Activated CD8-positive, alpha-beta T cell treated with anti-CD3 and anti-CD28 coated beads, Interleukin-2, amount 10 ng/mL, durations not matched to agents 7 days and 5 days (primary cell): ENCODE results near the gene PRKD2. TPM values are rescaled to one million over a fixed set of nuclear protein-coding genes. Genes with fewer than 3 reads are reported as not detected.
"Not testable (repeated sequence)": the region's sequence is repeated elsewhere in the genome, so short reads cannot be mapped to it uniquely, and the experiment has no call there.

Source experiments
- ATAC-seq: fragments of 150-1000 bp; cut with Tn5 transposase; one replicate; pipeline ENCODE4 v1.10.0; 2021; ENCODE audit warnings: moderate library complexity
- CTCF ChIA-PET: fragments of 350-600 bp; sonication (Branson Sonifier 250); formaldehyde crosslinking; loops from one replicate; lab custom pipeline; 2021; ENCODE audit warnings: antibody characterized with exemption; lab: Charles Lee
- POLR2A ChIA-PET: fragments of 350-600 bp; sonication (Branson Sonifier 250); formaldehyde crosslinking; loops from one replicate; lab custom pipeline; 2021; ENCODE audit warnings: antibody characterized with exemption; lab: Charles Lee
- DNase-seq: peaks from one replicate; pipeline ENCODE4 v3.0.0-alpha.2; 2020
- H3K27ac Mint-ChIP-seq: one replicate; pipeline ENCODE4 v1.8.0; 2021; ENCODE audit warnings: mild to moderate bottlenecking, mixed read lengths
- H3K27me3 Mint-ChIP-seq: one replicate; pipeline ENCODE4 v1.8.0; 2021; ENCODE audit warnings: low read depth, mixed read lengths
- H3K36me3 Mint-ChIP-seq: one replicate; pipeline ENCODE4 v1.8.0; 2021; ENCODE audit warnings: low read depth, mixed read lengths
- H3K4me1 Mint-ChIP-seq: one replicate; pipeline ENCODE4 v1.8.0; 2021; ENCODE audit warnings: low read depth, mixed read lengths
- H3K4me3 Mint-ChIP-seq: one replicate; pipeline ENCODE4 v1.8.0; 2021; ENCODE audit warnings: mild to moderate bottlenecking, mixed read lengths
- H3K9me3 Mint-ChIP-seq: one replicate; pipeline ENCODE4 v1.8.0; 2022; ENCODE audit warnings: mixed read lengths; ENCODE audit not compliant: insufficient read depth
- total RNA-seq, 2 experiments: library from RNA; stranded (reverse); gene quantifications; one replicate each; pipeline ENCODE4 v1.2.3, GENCODE V29; 2021

The PRKD2 gene
- total RNA-seq, 2 experiments from 2014 or later: 161 to 166 TPM

- Mint-ChIP-seq H3K4me3 (peak overlapping the region; percentile 94), H3K4me1 (peaks cover 55% of the 10 kb centered on the region), H3K36me3 (peaks cover 65% of the 10 kb centered on the region), H3K27ac (peak overlapping the region; percentile 98), H3K27me3 (no peaks in the 10 kb centered on the region), H3K9me3 (no peaks in the 10 kb centered on the region)
- DNase-seq: peak; percentile 63
- ATAC-seq: peak; percentile 20
- POLR2A ChIA-PET: interaction anchor here (0.8 to 1.0 kb wide), 4 partner anchors 11 to 394 kb away, joined by 3 to 4 read pairs (median 3); no protein-coding TSS in a partner anchor
- CTCF ChIA-PET: interaction anchor here (1.0 to 2.1 kb wide), 3 partner anchors 11 to 78 kb away, joined by 3 to 14 read pairs (median 4); no protein-coding TSS in a partner anchor
Observed at GRCh38 chr19:46717716-46718143, 816 bp upstream of the PRKD2 start.

- ChIA-PET CTCF (interaction anchor here (1.0 to 5.3 kb wide), 4 partner anchors 13 to 116 kb away, joined by 3 to 53 read pairs (median 26); no protein-coding TSS in a partner anchor), POLR2A (no interaction called here)
- ATAC-seq (no peak), DNase-seq (no peak)
- H3K9me3 Mint-ChIP-seq: no peaks in the 10 kb centered on the region
- H3K36me3 Mint-ChIP-seq: peaks cover 62% of the 10 kb centered on the region
- peak overlapping the region; percentile 98 for H3K27ac Mint-ChIP-seq
- H3K27me3 Mint-ChIP-seq: no peaks in the 10 kb centered on the region
- peak overlapping the region; percentile 94 for H3K4me3 Mint-ChIP-seq
- peaks cover 48% of the 10 kb centered on the region for H3K4me1 Mint-ChIP-seq
Observed at GRCh38 chr19:46716672-46717033, 261 bp downstream of the PRKD2 start.

- ChIA-PET CTCF (interaction anchor here (0.6 to 5.3 kb wide), 7 partner anchors 13 to 140 kb away, joined by 3 to 53 read pairs (median 4); no protein-coding TSS in a partner anchor), POLR2A (interaction anchor here (0.6 to 0.9 kb wide), 5 partner anchors 13 to 104 kb away, joined by 3 to 7 read pairs (median 4); partner anchors contain the start of genes DACT3 and SLC1A5)
- DNase-seq: peak; percentile 42
- Mint-ChIP-seq H3K4me3 (peak overlapping the region; percentile 94), H3K4me1 (peaks cover 45% of the 10 kb centered on the region), H3K27ac (peak overlapping the region; percentile 98), H3K9me3 (no peaks in the 10 kb centered on the region), H3K27me3 (no peaks in the 10 kb centered on the region), H3K36me3 (peaks cover 59% of the 10 kb centered on the region)
- ATAC-seq: no peak
Observed at GRCh38 chr19:46715975-46716671, 791 bp downstream of the PRKD2 start.

- ATAC-seq (no peak), DNase-seq (peak; percentile 37)
- Mint-ChIP-seq H3K36me3 (peaks cover 60% of the 10 kb centered on the region), H3K4me3 (peak overlapping the region; percentile 94), H3K4me1 (peaks cover 43% of the 10 kb centered on the region), H3K9me3 (no peaks in the 10 kb centered on the region), H3K27ac (peak overlapping the region; percentile 98), H3K27me3 (no peaks in the 10 kb centered on the region)
- POLR2A ChIA-PET: interaction anchor here (0.6 to 2.9 kb wide), 7 partner anchors 12 to 104 kb away, joined by 3 to 19 read pairs (median 4); partner anchors contain the start of genes DACT3 and SLC1A5
- CTCF ChIA-PET: interaction anchor here (0.6 to 5.3 kb wide), 9 partner anchors 12 to 141 kb away, joined by 3 to 53 read pairs (median 4); no protein-coding TSS in a partner anchor
Observed at GRCh38 chr19:46715620-46715974, 1.3 kb downstream of the PRKD2 start.

GRCh38 chr19:46714444-46715106 lies 2.3 kb downstream of the PRKD2 start:
- peak; percentile 88 for DNase-seq
- peaks cover 64% of the 10 kb centered on the region for H3K36me3 Mint-ChIP-seq

GRCh38 chr19:46713781-46714443 lies 3.0 kb downstream of the PRKD2 start:
- Mint-ChIP-seq H3K4me3 (peak overlapping the region; percentile 94), H3K4me1 (peaks cover 31% of the 10 kb centered on the region), H3K27ac (peak overlapping the region; percentile 98), H3K36me3 (peaks cover 61% of the 10 kb centered on the region), H3K9me3 (no peaks in the 10 kb centered on the region), H3K27me3 (no peaks in the 10 kb centered on the region)
- POLR2A ChIA-PET: interaction anchor here (0.6 to 2.9 kb wide), 22 partner anchors 10 to 1306 kb away, joined by 3 to 19 read pairs (median 4); partner anchors contain the start of genes AP2S1, CALM3, DACT3 and ZC3H4
- DNase-seq (peak; percentile 90), ATAC-seq (peak; percentile 56)
- CTCF ChIA-PET: interaction anchor here (0.6 to 5.3 kb wide), 18 partner anchors 9 to 1035 kb away, joined by 3 to 53 read pairs (median 4); partner anchors contain the start of gene DACT3

More at GRCh38 chr19:46714444-46715106, 2.3 kb downstream of the PRKD2 start:
- no peaks in the 10 kb centered on the region for H3K27me3 Mint-ChIP-seq
- ChIA-PET POLR2A (interaction anchor here (0.6 to 2.9 kb wide), 20 partner anchors 9 to 1307 kb away, joined by 3 to 19 read pairs (median 4); partner anchors contain the start of genes AP2S1, CALM3, DACT3 and ZC3H4), CTCF (interaction anchor here (0.7 to 5.3 kb wide), 18 partner anchors 9 to 185 kb away, joined by 3 to 53 read pairs (median 4); partner anchors contain the start of gene DACT3)
- H3K4me3 Mint-ChIP-seq: peak overlapping the region; percentile 94
- peak; percentile 59 for ATAC-seq
- peaks cover 37% of the 10 kb centered on the region for H3K4me1 Mint-ChIP-seq
- H3K9me3 Mint-ChIP-seq: no peaks in the 10 kb centered on the region
- H3K27ac Mint-ChIP-seq: peak overlapping the region; percentile 98

- Mint-ChIP-seq H3K4me1 (peaks cover 20% of the 10 kb centered on the region), H3K4me3 (peak overlapping the region; percentile 25), H3K27ac (peak overlapping the region; percentile 69), H3K36me3 (peaks cover 63% of the 10 kb centered on the region)
- H3K9me3 Mint-ChIP-seq, DNase-seq, H3K27me3 Mint-ChIP-seq, ATAC-seq: not testable (repeated sequence)
- CTCF ChIA-PET: interaction anchor here (0.7 to 5.3 kb wide), 7 partner anchors 9 to 115 kb away, joined by 3 to 53 read pairs (median 7); no protein-coding TSS in a partner anchor
- POLR2A ChIA-PET: interaction anchor here (1.0 to 2.9 kb wide), 5 partner anchors 10 to 112 kb away, joined by 3 to 19 read pairs (median 14); partner anchors contain the start of gene CALM3
Observed at GRCh38 chr19:46712768-46713338, 4.1 kb downstream of the PRKD2 start.

- DNase-seq (no peak), ATAC-seq (no peak)
- H3K27me3 Mint-ChIP-seq: no peaks in the 10 kb centered on the region
- no peak overlapping the region for H3K4me3 Mint-ChIP-seq
- CTCF ChIA-PET: interaction anchor here (1.1 kb wide), 1 partner anchor 18 kb away, joined by 5 read pairs; no protein-coding TSS in a partner anchor
- H3K27ac Mint-ChIP-seq: no peak overlapping the region
- H3K9me3 Mint-ChIP-seq: no peaks in the 10 kb centered on the region
- peaks cover 18% of the 10 kb centered on the region for H3K4me1 Mint-ChIP-seq
- peaks cover 64% of the 10 kb centered on the region for H3K36me3 Mint-ChIP-seq
- POLR2A ChIA-PET: interaction anchor here (0.7 to 0.9 kb wide), 2 partner anchors 27 to 52 kb away, joined by 3 read pairs; no protein-coding TSS in a partner anchor
Observed at GRCh38 chr19:46710687-46711086, 6.2 kb downstream of the PRKD2 start.

GRCh38 chr19:46704379-46705076 lies 12.4 kb downstream of the PRKD2 start:
- Mint-ChIP-seq H3K9me3 (no peaks in the 10 kb centered on the region), H3K4me3 (no peak overlapping the region), H3K27ac (peak overlapping the region; percentile 77), H3K4me1 (peaks cover 10% of the 10 kb centered on the region), H3K27me3 (no peaks in the 10 kb centered on the region), H3K36me3 (peaks cover 63% of the 10 kb centered on the region)
- ATAC-seq: peak; percentile 91
- CTCF ChIA-PET: interaction anchor here (0.7 to 6.9 kb wide), 22 partner anchors 8 to 136 kb away, joined by 3 to 84 read pairs (median 4); partner anchors contain the start of gene PRKD2
- peak; percentile 91 for DNase-seq
- POLR2A ChIA-PET: interaction anchor here (0.6 to 4.4 kb wide), 5 partner anchors 10 to 38 kb away, joined by 3 to 19 read pairs (median 3); no protein-coding TSS in a partner anchor

GRCh38 chr19:46700704-46701103 lies 16.2 kb downstream of the PRKD2 start:
- DNase-seq (no peak), ATAC-seq (no peak)
- Mint-ChIP-seq H3K36me3 (peaks cover 72% of the 10 kb centered on the region), H3K27me3 (no peaks in the 10 kb centered on the region), H3K27ac (no peak overlapping the region), H3K9me3 (no peaks in the 10 kb centered on the region), H3K4me3 (no peak overlapping the region), H3K4me1 (peaks cover 10% of the 10 kb centered on the region)
- POLR2A ChIA-PET: no interaction called here
- CTCF ChIA-PET: interaction anchor here (0.9 to 5.4 kb wide), 3 partner anchors 14 to 57 kb away, joined by 3 to 53 read pairs (median 4); partner anchors contain the start of genes DACT3 and PRKD2
